A549 (cell line): Measurements from ENCODE around the gene CKAP5.

Experiments used
- CHD4 ChIP-seq: fragments of 200-600 bp; sonication (generic); IDR thresholded peaks from 2 replicates; pipeline ENCODE4 v1.6.1; 2016; ENCODE audit warnings: antibody characterized with exemption, mild to moderate bottlenecking, borderline replicate concordance
- CTCF ChIP-seq: fragments of >200 bp; sonication (Bioruptor Twin); formaldehyde crosslinking; IDR thresholded peaks from 3 replicates; pipeline ENCODE4 v1.5.1; 2016
- EP300 ChIP-seq, 2 experiments: fragments of >200 bp; sonication (Bioruptor Twin); formaldehyde crosslinking; IDR thresholded peaks; 2 replicates in 1 of 2; 3 replicates in 1 of 2; pipeline ENCODE4 v1.6.1; 2016 to 2017
- JUNB ChIP-seq: fragments of >200 bp; sonication (Bioruptor Twin); formaldehyde crosslinking; IDR thresholded peaks from 2 replicates; pipeline ENCODE4 v1.6.1; 2016
- NFE2L2 ChIP-seq: fragments of 150-350 bp; conservative IDR thresholded peaks from 2 replicates; pipeline ENCODE4 v1.6.1; 2014; ENCODE audit warnings: low read length
- REST ChIP-seq: fragments of 200-600 bp; sonication (generic); IDR thresholded peaks from 2 replicates; pipeline ENCODE4 v1.6.1; 2016; ENCODE audit warnings: antibody characterized with exemption, mild to moderate bottlenecking, moderate library complexity

GRCh38 chr11:46849631-46850030 lies 3.6 kb upstream of the CKAP5 start:
- TF ChIP-seq CTCF (no peak), EP300 (IDR thresholded peaks at IDR 0.05) (no peak), JUNB (no peak), REST (no peak), NFE2L2 (no peak), CHD4 (no peak)
